PC-9 (cell line): ENCODE data around the gene CTDSP1. TPM values are rescaled to one million over a fixed set of nuclear protein-coding genes. Genes with fewer than 3 reads are reported as not detected.

Experiments used
- BruUV-seq: library from RNA; stranded (reverse); fragments of 400-500 nt; replicated peaks from 2 replicates; lab custom pipeline; 2021; lab: Mats Ljungman, UMichigan
- CTCF ChIA-PET: fragments of 300-600 bp; sonication (Branson Sonifier 250); formaldehyde crosslinking; loops from one replicate; lab custom pipeline; 2022; ENCODE audit warnings: antibody characterized with exemption; lab: Charles Lee
- POLR2A ChIA-PET: fragments of 300-600 bp; sonication (Branson Sonifier 250); formaldehyde crosslinking; loops from one replicate; lab custom pipeline; 2022; ENCODE audit warnings: antibody characterized with exemption; ENCODE audit not compliant: unreplicated experiment; lab: Charles Lee
- DNase-seq, 2 experiments: peaks; one replicate each; pipeline versions ENCODE4 v3.0.0 to v3.0.0-alpha.2; 2015 to 2022; ENCODE audit warnings: mixed read lengths in 1 of 2
- H2AFZ ChIP-seq: fragments of 200-600 bp; sonication (generic); 2 replicates; pipeline ENCODE4 v1.8.1; 2017; ENCODE audit warnings: antibody characterized with exemption
- H3F3A ChIP-seq: fragments of 200-600 bp; sonication (generic); 2 replicates; pipeline ENCODE4 v1.8.1; 2017; ENCODE audit warnings: antibody characterized with exemption, mild to moderate bottlenecking, low read depth; ENCODE audit not compliant: insufficient read depth
- H3K27ac ChIP-seq: fragments of 200-600 bp; sonication (generic); 2 replicates; pipeline ENCODE4 v1.6.1; 2016; ENCODE audit warnings: mixed run types
- H3K27me3 ChIP-seq: fragments of 200-600 bp; sonication (generic); 2 replicates; pipeline ENCODE4 v1.6.1; 2016; ENCODE audit warnings: low read depth, mixed run types; ENCODE audit not compliant: insufficient read depth
- H3K36me3 ChIP-seq: fragments of 200-600 bp; sonication (generic); 2 replicates; pipeline ENCODE4 v1.6.1; 2016; ENCODE audit warnings: low read depth, mixed run types
- H3K4me1 ChIP-seq: fragments of 200-600 bp; sonication (generic); replicated peaks from 2 replicates; pipeline ENCODE4 v1.6.1; 2016; ENCODE audit warnings: mixed run types; ENCODE audit not compliant: insufficient read depth
- H3K4me2 ChIP-seq: fragments of 200-600 bp; sonication (generic); 2 replicates; pipeline ENCODE4 v1.6.1; 2017; ENCODE audit warnings: mixed run types
- H3K4me3 ChIP-seq: fragments of 200-600 bp; sonication (generic); 2 replicates; pipeline ENCODE4 v1.6.1; 2016; ENCODE audit warnings: mixed run types
- H3K79me2 ChIP-seq: fragments of 200-600 bp; sonication (generic); 2 replicates; pipeline ENCODE4 v1.6.1; 2017; ENCODE audit warnings: low read depth, mixed run types
- H3K9me2 ChIP-seq: fragments of 200-600 bp; sonication (generic); 2 replicates; pipeline ENCODE4 v1.8.1; 2017; ENCODE audit warnings: mild to moderate bottlenecking; ENCODE audit not compliant: insufficient read depth
- H3K9me3 ChIP-seq: fragments of 200-600 bp; sonication (generic); 2 replicates; pipeline ENCODE4 v1.8.1; 2016; ENCODE audit warnings: low read depth; ENCODE audit not compliant: insufficient read depth
- H4K20me1 ChIP-seq: fragments of 200-600 bp; sonication (generic); 2 replicates; pipeline ENCODE4 v1.8.1; 2017; ENCODE audit not compliant: insufficient read depth
- EZH2 ChIP-seq: fragments of 200-600 bp; sonication (generic); IDR thresholded peaks from 2 replicates; pipeline ENCODE4 v1.8.0; 2017; ENCODE audit warnings: antibody characterized with exemption, low read depth
- intact Hi-C: fragments of 100-400 bp; cut with micrococcal nuclease; formaldehyde crosslinking; loops from one replicate; pipeline ENCODE4 v1.10.0; 2022; ENCODE audit not compliant: unreplicated experiment
- total RNA-seq: library from RNA; stranded (reverse); gene quantifications from 2 replicates; pipeline ENCODE4 v1.2.3, GENCODE V29; 2021
- TF ChIP-seq, protein P1 (sequence below): fragments of 200-600 bp; sonication (generic); conservative IDR thresholded peaks from 2 replicates; pipeline ENCODE4 v1.6.1; 2017; ENCODE audit warnings: mixed run types, antibody characterized with exemption, mild to moderate bottlenecking, moderate library complexity

The CTDSP1 gene
- total RNA-seq, 1 experiment from 2014 or later, result 61.8 TPM

DNA sequence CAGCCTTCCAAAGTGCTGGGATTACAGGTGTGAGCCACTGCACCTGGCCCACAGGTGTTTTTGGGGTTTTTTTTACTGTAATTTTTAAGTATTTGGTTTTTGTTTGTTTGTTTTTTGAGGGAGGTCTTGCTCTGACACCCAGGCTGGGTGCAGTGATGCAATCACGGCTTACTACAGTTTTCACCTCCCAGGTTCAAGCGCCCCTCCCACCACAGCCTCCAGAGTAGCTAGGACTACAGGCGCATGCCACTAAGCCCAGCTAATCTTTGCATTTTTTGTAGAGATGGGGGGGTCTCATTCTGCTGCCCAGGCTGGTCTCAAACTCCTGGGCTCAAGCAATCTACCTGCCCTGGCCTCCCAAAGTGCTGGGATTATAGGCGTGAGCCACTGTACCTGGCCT, 24.9 kb upstream of the CTDSP1 start:
- Histone ChIP-seq H3K9me2 (no peaks in the 10 kb centered on the region), H3K4me3 (no peak overlapping the region), H3K36me3 (no peaks in the 10 kb centered on the region), H3F3A (no peaks in the 10 kb centered on the region), H4K20me1 (no peaks in the 10 kb centered on the region), H3K9me3 (no peaks in the 10 kb centered on the region), H3K4me2 (no peak overlapping the region), H3K79me2 (no peaks in the 10 kb centered on the region), H3K4me1 (no peaks in the 10 kb centered on the region), H3K27ac (no peak overlapping the region), H3K27me3 (no peaks in the 10 kb centered on the region), H2AFZ (no peak overlapping the region)
- TF ChIP-seq, protein P1, sequence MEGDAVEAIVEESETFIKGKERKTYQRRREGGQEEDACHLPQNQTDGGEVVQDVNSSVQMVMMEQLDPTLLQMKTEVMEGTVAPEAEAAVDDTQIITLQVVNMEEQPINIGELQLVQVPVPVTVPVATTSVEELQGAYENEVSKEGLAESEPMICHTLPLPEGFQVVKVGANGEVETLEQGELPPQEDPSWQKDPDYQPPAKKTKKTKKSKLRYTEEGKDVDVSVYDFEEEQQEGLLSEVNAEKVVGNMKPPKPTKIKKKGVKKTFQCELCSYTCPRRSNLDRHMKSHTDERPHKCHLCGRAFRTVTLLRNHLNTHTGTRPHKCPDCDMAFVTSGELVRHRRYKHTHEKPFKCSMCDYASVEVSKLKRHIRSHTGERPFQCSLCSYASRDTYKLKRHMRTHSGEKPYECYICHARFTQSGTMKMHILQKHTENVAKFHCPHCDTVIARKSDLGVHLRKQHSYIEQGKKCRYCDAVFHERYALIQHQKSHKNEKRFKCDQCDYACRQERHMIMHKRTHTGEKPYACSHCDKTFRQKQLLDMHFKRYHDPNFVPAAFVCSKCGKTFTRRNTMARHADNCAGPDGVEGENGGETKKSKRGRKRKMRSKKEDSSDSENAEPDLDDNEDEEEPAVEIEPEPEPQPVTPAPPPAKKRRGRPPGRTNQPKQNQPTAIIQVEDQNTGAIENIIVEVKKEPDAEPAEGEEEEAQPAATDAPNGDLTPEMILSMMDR, result no peak
- no peak for TF ChIP-seq EZH2
- intact Hi-C loops, result no loop called here
- no peak for DNase-seq
- no TSS peak for BruUV-seq
- POLR2A ChIA-PET, result interaction anchor here (0.6 kb wide), 1 partner anchor 9 kb away, joined by 4 read pairs; no protein-coding TSS in a partner anchor
- CTCF ChIA-PET, result no interaction called here

DNA sequence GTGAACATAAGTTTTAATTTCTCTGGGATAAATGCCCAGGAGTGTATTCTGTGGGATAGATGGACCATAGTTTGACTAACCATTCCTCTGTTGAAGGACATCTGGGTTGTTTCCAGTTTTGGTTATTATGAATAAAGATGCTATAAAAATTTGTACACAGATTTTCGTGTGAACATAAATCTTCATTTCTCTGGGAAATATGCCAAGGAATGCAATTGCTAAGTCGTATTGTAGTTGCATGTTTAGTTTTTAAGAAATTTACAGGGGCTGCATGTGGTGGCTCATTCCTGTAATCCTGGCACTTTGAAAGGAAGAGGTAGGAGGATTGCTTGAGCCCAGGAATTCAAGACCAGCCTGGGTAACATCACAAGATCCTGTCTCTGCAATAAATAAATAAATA, 24.5 kb upstream of the CTDSP1 start:
- Histone ChIP-seq H3K4me1 (no peaks in the 10 kb centered on the region), H3F3A (no peaks in the 10 kb centered on the region), H3K27me3 (no peaks in the 10 kb centered on the region), H3K4me2 (no peak overlapping the region), H4K20me1 (no peaks in the 10 kb centered on the region), H3K4me3 (no peak overlapping the region), H3K9me3 (no peaks in the 10 kb centered on the region), H3K79me2 (no peaks in the 10 kb centered on the region), H3K27ac (no peak overlapping the region), H3K9me2 (no peaks in the 10 kb centered on the region), H3K36me3 (no peaks in the 10 kb centered on the region), H2AFZ (no peak overlapping the region)
- CTCF ChIA-PET, result no interaction called here
- intact Hi-C loops, result no loop called here
- BruUV-seq, result no TSS peak
- no peak for TF ChIP-seq EZH2
- POLR2A ChIA-PET, result no interaction called here
- no peak for DNase-seq

DNA sequence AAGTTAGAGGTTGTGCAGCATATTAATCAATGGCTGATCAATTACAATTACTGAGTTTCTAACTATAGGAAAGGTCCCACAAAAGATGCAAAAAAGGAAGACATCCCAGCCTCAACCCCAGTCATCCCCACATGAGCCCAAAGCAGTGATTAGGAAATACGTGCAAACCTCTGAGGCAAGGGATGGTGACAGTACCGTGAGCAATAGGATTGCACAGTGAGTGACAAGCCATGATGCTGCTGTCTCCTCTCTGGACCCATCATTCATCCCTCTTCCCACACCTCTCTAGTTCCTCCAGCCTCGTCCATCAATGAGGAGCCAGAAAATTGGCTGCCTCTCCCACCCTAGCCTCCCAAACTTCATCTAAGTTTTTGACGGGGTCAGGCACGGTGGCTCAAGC, 21.6 kb upstream of the CTDSP1 start:
- Histone ChIP-seq H4K20me1 (no peaks in the 10 kb centered on the region), H2AFZ (no peak overlapping the region), H3K9me2 (no peaks in the 10 kb centered on the region), H3K79me2 (no peaks in the 10 kb centered on the region), H3F3A (no peaks in the 10 kb centered on the region), H3K9me3 (no peaks in the 10 kb centered on the region), H3K36me3 (no peaks in the 10 kb centered on the region), H3K4me1 (no peaks in the 10 kb centered on the region), H3K27ac (no peak overlapping the region), H3K4me2 (no peak overlapping the region), H3K4me3 (no peak overlapping the region), H3K27me3 (no peaks in the 10 kb centered on the region)
- no peak for TF ChIP-seq EZH2
- TF ChIP-seq, protein P1, result no peak
- CTCF ChIA-PET, result interaction anchor here (0.5 to 1.6 kb wide), 2 partner anchors 105 to 180 kb away, joined by 3 to 4 read pairs; no protein-coding TSS in a partner anchor
- POLR2A ChIA-PET, result no interaction called here
- no peak for DNase-seq
- BruUV-seq, result no TSS peak
- intact Hi-C loops, result no loop called here

DNA sequence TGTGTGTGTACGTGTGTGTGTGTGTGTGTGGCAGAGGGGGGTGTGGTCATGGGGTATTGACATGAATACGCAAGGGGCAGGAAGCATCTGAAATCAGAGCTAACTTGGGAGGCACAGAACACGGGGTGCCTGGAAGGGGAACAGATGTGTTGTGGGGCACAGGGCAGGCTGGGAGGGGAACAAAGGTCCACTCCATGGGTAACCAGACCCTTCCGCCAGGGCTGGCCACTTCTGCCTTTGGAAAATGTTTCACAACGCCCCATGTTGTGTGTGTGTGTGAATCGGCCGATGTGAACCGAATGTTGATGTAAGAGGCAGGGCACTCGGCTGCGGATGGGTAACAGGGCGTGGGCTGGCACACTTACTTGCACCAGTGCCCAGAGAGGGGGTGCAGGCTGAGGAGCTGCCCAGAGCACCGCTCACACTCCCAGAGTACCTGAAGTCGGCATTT, 17.7 kb upstream of the CTDSP1 start, which contains the start of gene SLC11A1:
TSS of gene SLC11A1 (plus strand) at position 358 of the 451 bp plus-strand sequence. CDS start 96 bp downstream, outside the sequence.
- H2AFZ ChIP-seq, result no peak within 1 kb of the TSS
- H3K4me2 ChIP-seq, result no peak within 1 kb of the TSS
- intact Hi-C loops, result no loop called here
- no peak for TF ChIP-seq EZH2
- TF ChIP-seq, protein P1, result no peak
- no peak within 1 kb of the TSS for H3K27ac ChIP-seq
- H3K9me3 ChIP-seq, result no peaks in the 10 kb centered on the region
- POLR2A ChIA-PET, result no interaction called here
- no peaks in the 10 kb centered on the region for H3F3A ChIP-seq
- H3K79me2 ChIP-seq, result no peaks in the 10 kb centered on the region
- H3K27me3 ChIP-seq, result no peaks in the 10 kb centered on the region
- H4K20me1 ChIP-seq, result no peaks in the 10 kb centered on the region
- no peaks in the 10 kb centered on the region for H3K4me1 ChIP-seq
- CTCF ChIA-PET, result no interaction called here
- no peak within 1 kb of the TSS for H3K4me3 ChIP-seq
- BruUV-seq, result no TSS peak
- no peaks in the 10 kb centered on the region for H3K9me2 ChIP-seq
- DNase-seq, result no peak
- H3K36me3 ChIP-seq, result no peaks in the 10 kb centered on the region
